CD14-positive monocyte (primary cell): ENCODE data around the gene TSHZ1. TPM values are rescaled to one million over a fixed set of nuclear protein-coding genes. Genes with fewer than 3 reads are reported as not detected.
A peak's percentile ranks its signal among the peaks of the same experiment; 100 is the strongest.

Experiments
- DNase-seq, 3 donors: peaks; one replicate each; pipeline ENCODE4 v3.0.0-alpha.2; 2011 to 2022
- H2AFZ ChIP-seq: 2 replicates; pipeline ENCODE4 v1.6.0; 2012; ENCODE audit warnings: mild to moderate bottlenecking, low read depth, low read length, inconsistent platforms; ENCODE audit not compliant: insufficient read depth, poor library complexity, severe bottlenecking
- H3K27ac ChIP-seq, 2 donors: 1 replicate in 1 of 2; 2 replicates in 1 of 2; pipeline ENCODE4 v1.5.1; 2012 to 2013; ENCODE audit warnings: low read length in 2 of 2, control low read depth in 1 of 2, inconsistent platforms in 1 of 2, low read depth in 1 of 2, mild to moderate bottlenecking in 1 of 2
- H3K27me3 ChIP-seq, 2 donors: one replicate each; pipeline versions ENCODE4 v1.6.0 to v1.6.1; 2011 to 2013; ENCODE audit warnings: low read length in 2 of 2; ENCODE audit not compliant: control insufficient read depth in 2 of 2, insufficient read depth in 2 of 2
- H3K36me3 ChIP-seq, 2 donors: replicated peaks in 1 of 2; 1 replicate in 1 of 2; 2 replicates in 1 of 2; pipeline versions ENCODE4 v1.5.1 to v1.6.1; 2012 to 2013; ENCODE audit warnings: low read length in 2 of 2, control low read depth in 1 of 2, inconsistent platforms in 1 of 2, mild to moderate bottlenecking in 1 of 2; ENCODE audit not compliant: insufficient read depth in 2 of 2, control insufficient read depth in 1 of 2
- H3K4me1 ChIP-seq, 2 donors: 1 replicate in 1 of 2; 2 replicates in 1 of 2; pipeline versions ENCODE4 v1.5.1 to v1.6.1; 2012 to 2013; ENCODE audit warnings: low read length in 2 of 2, control low read depth in 1 of 2, inconsistent platforms in 1 of 2, mild to moderate bottlenecking in 1 of 2, moderate library complexity in 1 of 2; ENCODE audit not compliant: insufficient read depth in 2 of 2, control insufficient read depth in 1 of 2
- H3K4me2 ChIP-seq: replicated peaks from 2 replicates; pipeline ENCODE3; 2012; ENCODE audit warnings: low read length, moderate library complexity, mild to moderate bottlenecking; ENCODE audit not compliant: poor library complexity, severe bottlenecking; ENCODE audit errors: extremely low read depth
- H3K4me3 ChIP-seq, 3 experiments: fragments of 200-600 bp in 1 of 3; sonication (generic) in 1 of 3; replicated peaks in 1 of 3; 1 replicate in 2 of 3; 2 replicates in 1 of 3; pipeline ENCODE4 v1.5.1; 2011 to 2013; ENCODE audit warnings: low read length in 3 of 3, mild to moderate bottlenecking in 3 of 3, control low read depth in 2 of 3, low read depth in 2 of 3, inconsistent platforms in 1 of 3, moderate library complexity in 1 of 3
- H3K79me2 ChIP-seq: 2 replicates; pipeline ENCODE4 v1.6.0; 2012; ENCODE audit warnings: mild to moderate bottlenecking, control low read depth, inconsistent platforms, low read length, moderate library complexity; ENCODE audit not compliant: insufficient read depth
- H3K9ac ChIP-seq: 2 replicates; pipeline ENCODE4 v1.6.0; 2017; ENCODE audit warnings: low read length, mild to moderate bottlenecking; ENCODE audit not compliant: insufficient read depth, poor library complexity, severe bottlenecking
- H3K9me3 ChIP-seq, 2 donors: replicated peaks in 1 of 2; 1 replicate in 1 of 2; 2 replicates in 1 of 2; pipeline versions ENCODE4 v1.5.1 to v1.6.1; 2012 to 2013; ENCODE audit warnings: low read length in 2 of 2, control low read depth in 1 of 2; ENCODE audit not compliant: control insufficient read depth in 1 of 2, insufficient read depth in 1 of 2
- H4K20me1 ChIP-seq: 2 replicates; pipeline ENCODE4 v1.6.0; 2012; ENCODE audit warnings: mild to moderate bottlenecking, low read length, control low read depth, moderate library complexity; ENCODE audit not compliant: insufficient read depth
- H3K27ac Mint-ChIP-seq, 7 donors: one replicate each; pipeline ENCODE4 v1.8.0; 2020; ENCODE audit warnings: mild to moderate bottlenecking in 7 of 7, mixed read lengths in 7 of 7, moderate library complexity in 6 of 7, inconsistent platforms in 2 of 7
- H3K27me3 Mint-ChIP-seq, 3 donors: one replicate each; pipeline ENCODE4 v1.8.0; 2021 to 2022; ENCODE audit warnings: low read depth in 3 of 3, mild to moderate bottlenecking in 3 of 3, mixed read lengths in 3 of 3, moderate library complexity in 3 of 3, inconsistent platforms in 1 of 3
- H3K36me3 Mint-ChIP-seq, 2 donors: one replicate each; pipeline ENCODE4 v1.8.0; 2020; ENCODE audit warnings: mixed read lengths in 2 of 2, inconsistent platforms in 1 of 2, mild to moderate bottlenecking in 1 of 2
- H3K4me1 Mint-ChIP-seq: one replicate; pipeline ENCODE4 v1.8.0; 2020; ENCODE audit warnings: mild to moderate bottlenecking, mixed read lengths
- H3K4me3 Mint-ChIP-seq, 2 donors: one replicate each; pipeline ENCODE4 v1.8.0; 2020; ENCODE audit warnings: mild to moderate bottlenecking in 2 of 2, mixed read lengths in 2 of 2, moderate library complexity in 1 of 2
- H3K9me3 Mint-ChIP-seq, 7 donors: one replicate each; pipeline ENCODE4 v1.8.0; 2020 to 2022; ENCODE audit warnings: mixed read lengths in 7 of 7, mild to moderate bottlenecking in 6 of 7, moderate library complexity in 6 of 7, inconsistent platforms in 2 of 7
- WGBS: methylation state at CpG from one replicate; pipeline ENCODE4 v1.1.5; 2013; ENCODE audit warnings: missing lambda C conversion rate; ENCODE audit not compliant: insufficient coverage; 5-methylcytosine and 5-hydroxymethylcytosine counted together
- intact Hi-C, 2 donors: fragments of 100-400 bp; cut with micrococcal nuclease; formaldehyde crosslinking; loops; one replicate each; pipeline versions ENCODE4 v1.15.0 to v1.15.1; 2023
- polyA plus RNA-seq, 3 donors: library from polyadenylated mRNA; depleted of rRNA in 1 of 3; unstranded in 2 of 3; stranded (reverse) in 1 of 3; fragments of 300-500 nt in 2 of 3; fragments of >200 nt in 1 of 3; fragmentation: Illumina TruSeq in 2 of 3; gene quantifications; 1 replicate in 2 of 3; 2 replicates in 1 of 3; pipeline ENCODE4 v1.2.3, GENCODE V29; 2012 to 2021
- TF ChIP-seq, protein P1 (sequence below): fragments of 200-600 bp; IDR thresholded peaks from one replicate; pipeline ENCODE4 v1.8.0; 2022; ENCODE audit warnings: antibody characterized with exemption, mild to moderate bottlenecking

The TSHZ1 gene
- polyA plus RNA-seq, 3 donors = 0.76 to 3.3 (median 1.4) TPM

DNA sequence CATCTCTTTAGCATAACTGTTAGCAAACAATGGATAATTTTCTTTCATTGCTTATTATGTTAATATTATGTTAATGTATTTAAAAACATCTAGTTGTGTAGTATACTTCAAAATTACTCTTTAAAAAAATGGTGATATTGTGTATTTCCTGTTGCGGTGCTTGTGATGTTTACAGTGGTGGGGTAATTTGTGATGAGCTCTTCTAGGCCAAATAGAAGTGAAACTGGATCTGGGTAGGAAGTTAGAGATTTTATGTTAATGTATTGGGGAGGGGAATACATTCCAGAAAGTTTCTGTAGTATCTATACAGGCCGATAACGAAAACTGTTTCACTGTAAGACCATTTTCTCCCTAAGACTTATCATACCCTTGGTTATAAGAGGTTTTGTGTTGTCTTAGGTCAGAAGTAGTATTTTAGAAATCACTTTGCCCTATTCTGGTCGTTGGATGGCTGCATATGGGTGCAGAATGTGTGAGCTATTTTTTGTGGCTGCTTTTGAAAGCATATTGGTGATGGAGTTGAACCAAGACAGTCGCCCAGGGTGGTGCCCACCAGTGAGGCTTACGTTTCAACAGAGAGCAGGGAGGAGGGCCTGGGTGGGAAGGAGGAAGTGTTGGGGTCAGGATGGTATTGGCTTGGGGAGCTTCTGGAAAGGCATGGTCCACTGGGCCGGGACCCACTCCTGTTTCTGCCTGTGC, 5.8 kb downstream of the TSHZ1 start:
- H3K27ac Mint-ChIP-seq = peak overlapping the region; percentile 54 to 94 (median 89)

DNA sequence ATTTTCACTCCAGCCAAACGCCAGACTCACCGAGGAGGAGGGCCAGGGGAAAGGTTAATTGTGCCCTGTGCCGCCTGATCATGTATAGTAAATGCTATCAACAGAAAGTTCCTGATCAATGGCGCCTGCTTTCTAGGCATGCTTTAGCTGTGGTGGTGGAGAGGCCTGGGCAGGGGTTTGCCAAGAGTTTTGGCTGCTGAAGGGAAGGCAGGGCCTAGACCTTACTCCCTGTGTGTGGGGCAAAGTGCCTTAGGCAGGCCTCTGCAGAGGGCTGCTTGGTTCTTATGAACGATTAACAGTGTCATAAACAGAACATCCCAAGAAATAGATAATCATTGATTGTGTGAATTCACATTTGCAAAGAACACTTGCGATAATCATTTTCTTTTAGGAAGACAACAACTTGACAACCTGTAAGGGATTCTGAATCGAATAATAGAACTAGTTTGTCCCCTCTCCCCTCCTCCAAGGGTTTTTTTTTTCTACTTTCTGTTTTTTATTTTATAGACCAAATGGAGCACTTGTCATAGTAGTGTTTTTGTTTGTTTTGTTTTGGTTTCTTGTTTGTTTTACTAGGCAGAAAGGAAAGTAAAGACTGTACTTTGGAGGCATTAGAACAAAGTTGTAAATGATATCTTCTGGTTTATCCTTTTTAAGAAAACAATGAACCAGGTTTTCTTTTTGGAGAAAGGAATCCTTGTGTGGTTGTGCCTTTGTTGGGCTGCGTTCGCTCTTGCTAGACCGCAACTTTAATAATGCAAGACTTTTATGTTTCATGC, 6.5 kb downstream of the TSHZ1 start:
- TF ChIP-seq, protein P1, sequence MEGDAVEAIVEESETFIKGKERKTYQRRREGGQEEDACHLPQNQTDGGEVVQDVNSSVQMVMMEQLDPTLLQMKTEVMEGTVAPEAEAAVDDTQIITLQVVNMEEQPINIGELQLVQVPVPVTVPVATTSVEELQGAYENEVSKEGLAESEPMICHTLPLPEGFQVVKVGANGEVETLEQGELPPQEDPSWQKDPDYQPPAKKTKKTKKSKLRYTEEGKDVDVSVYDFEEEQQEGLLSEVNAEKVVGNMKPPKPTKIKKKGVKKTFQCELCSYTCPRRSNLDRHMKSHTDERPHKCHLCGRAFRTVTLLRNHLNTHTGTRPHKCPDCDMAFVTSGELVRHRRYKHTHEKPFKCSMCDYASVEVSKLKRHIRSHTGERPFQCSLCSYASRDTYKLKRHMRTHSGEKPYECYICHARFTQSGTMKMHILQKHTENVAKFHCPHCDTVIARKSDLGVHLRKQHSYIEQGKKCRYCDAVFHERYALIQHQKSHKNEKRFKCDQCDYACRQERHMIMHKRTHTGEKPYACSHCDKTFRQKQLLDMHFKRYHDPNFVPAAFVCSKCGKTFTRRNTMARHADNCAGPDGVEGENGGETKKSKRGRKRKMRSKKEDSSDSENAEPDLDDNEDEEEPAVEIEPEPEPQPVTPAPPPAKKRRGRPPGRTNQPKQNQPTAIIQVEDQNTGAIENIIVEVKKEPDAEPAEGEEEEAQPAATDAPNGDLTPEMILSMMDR = no peak
- Mint-ChIP-seq H3K4me1 (peaks cover 45% of the 10 kb centered on the region), H3K27me3 (peaks cover 0 to 4% (median 0%) of the 10 kb centered on the region in 3 donors), H3K27ac (peak overlapping the region in 6 of 7 donors; percentile 31 to 94 (median 86)), H3K9me3 (no peaks in the 10 kb centered on the region), H3K4me3 (no peak overlapping the region), H3K36me3 (peaks cover 3 to 12% of the 10 kb centered on the region in 2 donors)
- peaks cover 25% of the 10 kb centered on the region for H4K20me1 ChIP-seq
- H3K4me2 ChIP-seq = peak overlapping the region; percentile 50
- intact Hi-C loops = no loop called here
- WGBS = 95% methylated on average over 7 of the region's 10 CpGs
- peaks cover 23 to 39% of the 10 kb centered on the region in 2 donors for H3K4me1 ChIP-seq
- DNase-seq = no peak
- no peaks in the 10 kb centered on the region for H3K27me3 ChIP-seq
- no peak overlapping the region for H2AFZ ChIP-seq
- no peaks in the 10 kb centered on the region for H3K9me3 ChIP-seq
- no peak overlapping the region for H3K9ac ChIP-seq
- H3K36me3 ChIP-seq = no peaks in the 10 kb centered on the region
- peak overlapping the region in 1 of 3 experiments; percentile 62 for H3K4me3 ChIP-seq
- H3K79me2 ChIP-seq = peaks cover 87% of the 10 kb centered on the region
- H3K27ac ChIP-seq = peak overlapping the region; percentile 60 to 84

More for the DNA sequence above, 5.8 kb downstream of the TSHZ1 start:
- Mint-ChIP-seq H3K9me3 (no peaks in the 10 kb centered on the region), H3K4me3 (peak overlapping the region in 1 of 2 donors; percentile 54), H3K36me3 (peaks cover 3 to 12% of the 10 kb centered on the region in 2 donors), H3K27me3 (peaks cover 0 to 4% (median 0%) of the 10 kb centered on the region in 3 donors), H3K4me1 (peaks cover 41% of the 10 kb centered on the region)
- H3K27ac ChIP-seq = peak overlapping the region; percentile 60 to 84
- H3K4me1 ChIP-seq = peaks cover 23 to 41% of the 10 kb centered on the region in 2 donors
- DNase-seq = peak; percentile 26 to 44 (median 31)
- peak overlapping the region; percentile 50 for H3K4me2 ChIP-seq
- no peak overlapping the region for H3K9ac ChIP-seq
- H3K79me2 ChIP-seq = peaks cover 89% of the 10 kb centered on the region
- intact Hi-C loops = no loop called here
- no peaks in the 10 kb centered on the region for H3K9me3 ChIP-seq
- H3K27me3 ChIP-seq = no peaks in the 10 kb centered on the region
- no peaks in the 10 kb centered on the region for H3K36me3 ChIP-seq
- peak overlapping the region; percentile 22 for H2AFZ ChIP-seq
- H4K20me1 ChIP-seq = peaks cover 22% of the 10 kb centered on the region
- H3K4me3 ChIP-seq = peak overlapping the region in 1 of 3 experiments; percentile 62
- TF ChIP-seq, protein P1 = no peak
- WGBS = 45% methylated on average over 4 of the region's 7 CpGs
